Liver (tissue), 9 donors: ENCODE measurements around the gene FAM47C. TPM values are rescaled to one million over a fixed set of nuclear protein-coding genes. Genes with fewer than 3 reads are reported as not detected.

Experiments
- DNase-seq: peaks from one replicate; pipeline ENCODE4 v3.0.0-alpha.2; 2017; ENCODE audit warnings: low spot score
- H3K27ac ChIP-seq, 2 donors: one replicate each; pipeline ENCODE4 v1.7.0; 2013; ENCODE audit warnings: inconsistent platforms in 2 of 2, low read length in 2 of 2, control low read depth in 1 of 2, low read depth in 1 of 2, mild to moderate bottlenecking in 1 of 2
- H3K27me3 ChIP-seq, 4 donors: one replicate each; pipeline versions ENCODE4 v1.6.1 to v1.7.0; 2013; ENCODE audit warnings: low read length in 3 of 4, inconsistent platforms in 1 of 4, mild to moderate bottlenecking in 1 of 4, moderate library complexity in 1 of 4; ENCODE audit not compliant: control insufficient read depth in 4 of 4, insufficient read depth in 4 of 4
- H3K36me3 ChIP-seq, 4 donors: one replicate each; pipeline versions ENCODE4 v1.6.1 to v1.7.0; 2013; ENCODE audit warnings: low read length in 3 of 4, mild to moderate bottlenecking in 3 of 4, low read depth in 1 of 4, moderate library complexity in 1 of 4; ENCODE audit not compliant: control insufficient read depth in 4 of 4, insufficient read depth in 3 of 4
- H3K4me1 ChIP-seq, 4 donors: one replicate each; pipeline versions ENCODE4 v1.6.1 to v1.7.0; 2013; ENCODE audit warnings: low read length in 3 of 4, mild to moderate bottlenecking in 3 of 4, moderate library complexity in 1 of 4; ENCODE audit not compliant: control insufficient read depth in 4 of 4, insufficient read depth in 4 of 4
- H3K4me3 ChIP-seq, 3 donors: one replicate each; pipeline versions ENCODE4 v1.6.1 to v1.7.0; 2013; ENCODE audit warnings: low read length in 3 of 3, control low read depth in 1 of 3, low read depth in 1 of 3, mild to moderate bottlenecking in 1 of 3
- H3K9ac ChIP-seq, 2 donors: one replicate each; pipeline ENCODE4 v1.7.0; 2013; ENCODE audit warnings: low read length in 2 of 2, mild to moderate bottlenecking in 2 of 2, moderate library complexity in 2 of 2, control low read depth in 1 of 2, low read depth in 1 of 2
- H3K9me3 ChIP-seq, 4 donors: one replicate each; pipeline versions ENCODE4 v1.6.1 to v1.7.0; 2013; ENCODE audit warnings: low read length in 3 of 4; ENCODE audit not compliant: control insufficient read depth in 4 of 4
- EGR1 ChIP-seq, 2 donors: IDR thresholded peaks; 2 replicates each; pipeline ENCODE4 v1.6.1; 2016 to 2018; ENCODE audit warnings: antibody characterized with exemption in 2 of 2, low read depth in 2 of 2
- FOXA1 ChIP-seq: IDR thresholded peaks from 2 replicates; pipeline ENCODE4 v1.6.1; 2016; ENCODE audit warnings: antibody characterized with exemption
- FOXA2 ChIP-seq: IDR thresholded peaks from 2 replicates; pipeline ENCODE4 v1.6.1; 2016; ENCODE audit warnings: antibody characterized with exemption
- GABPA ChIP-seq, 2 donors: IDR thresholded peaks in 1 of 2; conservative IDR thresholded peaks in 1 of 2; 2 replicates each; pipeline ENCODE4 v1.6.1; 2016; ENCODE audit warnings: antibody characterized with exemption in 2 of 2, mild to moderate bottlenecking in 1 of 2, moderate library complexity in 1 of 2
- HNF4A ChIP-seq, 2 donors: conservative IDR thresholded peaks; 2 replicates each; pipeline ENCODE4 v1.6.1; 2016; ENCODE audit warnings: antibody characterized with exemption in 2 of 2, mild to moderate bottlenecking in 2 of 2
- HNF4G ChIP-seq: IDR thresholded peaks from 2 replicates; pipeline ENCODE4 v1.6.1; 2016; ENCODE audit warnings: antibody characterized with exemption
- JUND ChIP-seq, 2 donors: IDR thresholded peaks; 2 replicates each; pipeline ENCODE4 v1.6.1; 2016; ENCODE audit warnings: antibody characterized with exemption in 2 of 2
- NR2F2 ChIP-seq: IDR thresholded peaks from 2 replicates; pipeline ENCODE4 v1.6.1; 2016; ENCODE audit warnings: antibody characterized with exemption
- RAD21 ChIP-seq, 2 donors: IDR thresholded peaks; 2 replicates each; pipeline ENCODE4 v1.6.1; 2016; ENCODE audit warnings: antibody characterized with exemption in 2 of 2, mild to moderate bottlenecking in 2 of 2
- RXRA ChIP-seq, 2 donors: IDR thresholded peaks; 2 replicates each; pipeline ENCODE4 v1.6.1; 2017 to 2018; ENCODE audit warnings: antibody characterized with exemption in 2 of 2, mild to moderate bottlenecking in 1 of 2
- SP1 ChIP-seq: IDR thresholded peaks from 2 replicates; pipeline ENCODE4 v1.6.1; 2018; ENCODE audit warnings: antibody characterized with exemption, mild to moderate bottlenecking
- TAF1 ChIP-seq: conservative IDR thresholded peaks from 2 replicates; pipeline ENCODE4 v1.6.1; 2016; ENCODE audit warnings: antibody characterized with exemption, mild to moderate bottlenecking
- YY1 ChIP-seq: IDR thresholded peaks from 2 replicates; pipeline ENCODE4 v1.6.1; 2016; ENCODE audit warnings: antibody characterized with exemption, mild to moderate bottlenecking
- WGBS: extraction: QIAGEN DNeasy Blood & Tissue Kit; methylation state at CpG from one replicate; pipeline ENCODE4 v1.1.7; 2013; 5-methylcytosine and 5-hydroxymethylcytosine counted together
- polyA plus RNA-seq, 2 donors: library from polyadenylated mRNA; stranded (reverse) in 1 of 2; unstranded in 1 of 2; fragments of 200-250 nt in 1 of 2; fragments of >200 nt in 1 of 2; fragmentation: Nextera tagmentation in 1 of 2; extraction: Ambion mirVana in 1 of 2; gene quantifications; one replicate each; pipeline versions ENCODE4 v1.2.1 to v1.2.3, GENCODE V29; 2013 to 2015
- total RNA-seq, 2 donors: library from RNA; depleted of rRNA; stranded (reverse); fragments of >200 nt; gene quantifications; one replicate each; pipeline ENCODE4 v1.2.3, GENCODE V29; 2014
- TF ChIP-seq, protein P1 (sequence below): IDR thresholded peaks from 2 replicates; pipeline ENCODE4 v1.6.1; 2016; ENCODE audit warnings: antibody characterized with exemption, mild to moderate bottlenecking
- TF ChIP-seq, protein P2 (sequence below): IDR thresholded peaks from 2 replicates; pipeline ENCODE4 v1.6.1; 2016; ENCODE audit warnings: antibody characterized with exemption
- TF ChIP-seq, protein P3 (sequence below): IDR thresholded peaks from 2 replicates; pipeline ENCODE4 v1.6.1; 2016; ENCODE audit warnings: antibody characterized with exemption
- TF ChIP-seq, protein P4 (sequence below): fragments of 150-350 bp; IDR thresholded peaks from 2 replicates; pipeline ENCODE4 v1.5.1; 2017; ENCODE audit warnings: improper control_type of control experiment, low read depth, low read length; ENCODE audit not compliant: missing input control
- TF ChIP-seq, protein P5 (sequence below): IDR thresholded peaks from 2 replicates; pipeline ENCODE4 v1.6.1; 2016; ENCODE audit warnings: antibody characterized with exemption
- donor health status: healthy.
- donor health status: healthy.
- donor health status: healthy.
- donor health status: healthy.
- donor health status: healthy.

FAM47C gene
- total and polyA plus RNA-seq, 4 donors, result not detected

DNA sequence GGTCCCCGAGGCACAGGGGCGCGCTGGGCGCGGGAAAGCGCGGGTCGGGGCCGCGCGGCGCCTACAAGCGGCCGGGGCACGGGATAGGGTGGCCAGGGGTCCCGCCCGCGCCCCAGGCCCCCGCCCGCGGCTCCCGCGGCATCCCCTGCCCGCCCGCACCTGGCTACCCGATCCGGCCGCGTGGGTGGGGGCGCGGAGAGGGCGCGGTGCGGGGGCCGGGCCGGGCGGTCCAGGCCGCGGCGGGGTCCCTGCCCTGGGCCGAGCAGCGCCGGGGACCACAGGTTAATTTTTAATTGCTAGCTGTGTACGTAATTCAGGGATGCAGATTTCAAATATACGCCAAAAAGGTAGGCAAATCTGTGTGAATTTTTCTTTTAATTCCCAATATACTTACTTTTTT is 44.3 kb upstream of the FAM47C start:
- Histone ChIP-seq H3K27me3 (no peaks in the 10 kb centered on the region), H3K4me1 (peaks cover 0 to 10% (median 3%) of the 10 kb centered on the region in 4 donors), H3K27ac (peak overlapping the region in 1 of 2 donors; percentile 60), H3K36me3 (no peaks in the 10 kb centered on the region), H3K4me3 (peak overlapping the region in 2 of 3 donors; percentile 30 to 70), H3K9me3 (no peaks in the 10 kb centered on the region), H3K9ac (no peak overlapping the region)
- no peak for DNase-seq
- 5% methylated on average over 38 of the region's 45 CpGs for WGBS
- TF ChIP-seq NR2F2 (no peak), FOXA1 (no peak), FOXA2 (no peak), SP1 (no peak), HNF4A (conservative IDR thresholded peaks at IDR 0.05) (no peak), HNF4G (no peak), TAF1 (no peak), JUND (IDR thresholded peaks at IDR 0.05) (no peak)
- TF ChIP-seq, protein P1, sequence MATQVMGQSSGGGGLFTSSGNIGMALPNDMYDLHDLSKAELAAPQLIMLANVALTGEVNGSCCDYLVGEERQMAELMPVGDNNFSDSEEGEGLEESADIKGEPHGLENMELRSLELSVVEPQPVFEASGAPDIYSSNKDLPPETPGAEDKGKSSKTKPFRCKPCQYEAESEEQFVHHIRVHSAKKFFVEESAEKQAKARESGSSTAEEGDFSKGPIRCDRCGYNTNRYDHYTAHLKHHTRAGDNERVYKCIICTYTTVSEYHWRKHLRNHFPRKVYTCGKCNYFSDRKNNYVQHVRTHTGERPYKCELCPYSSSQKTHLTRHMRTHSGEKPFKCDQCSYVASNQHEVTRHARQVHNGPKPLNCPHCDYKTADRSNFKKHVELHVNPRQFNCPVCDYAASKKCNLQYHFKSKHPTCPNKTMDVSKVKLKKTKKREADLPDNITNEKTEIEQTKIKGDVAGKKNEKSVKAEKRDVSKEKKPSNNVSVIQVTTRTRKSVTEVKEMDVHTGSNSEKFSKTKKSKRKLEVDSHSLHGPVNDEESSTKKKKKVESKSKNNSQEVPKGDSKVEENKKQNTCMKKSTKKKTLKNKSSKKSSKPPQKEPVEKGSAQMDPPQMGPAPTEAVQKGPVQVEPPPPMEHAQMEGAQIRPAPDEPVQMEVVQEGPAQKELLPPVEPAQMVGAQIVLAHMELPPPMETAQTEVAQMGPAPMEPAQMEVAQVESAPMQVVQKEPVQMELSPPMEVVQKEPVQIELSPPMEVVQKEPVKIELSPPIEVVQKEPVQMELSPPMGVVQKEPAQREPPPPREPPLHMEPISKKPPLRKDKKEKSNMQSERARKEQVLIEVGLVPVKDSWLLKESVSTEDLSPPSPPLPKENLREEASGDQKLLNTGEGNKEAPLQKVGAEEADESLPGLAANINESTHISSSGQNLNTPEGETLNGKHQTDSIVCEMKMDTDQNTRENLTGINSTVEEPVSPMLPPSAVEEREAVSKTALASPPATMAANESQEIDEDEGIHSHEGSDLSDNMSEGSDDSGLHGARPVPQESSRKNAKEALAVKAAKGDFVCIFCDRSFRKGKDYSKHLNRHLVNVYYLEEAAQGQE, result no peak
- TF ChIP-seq, protein P2, sequence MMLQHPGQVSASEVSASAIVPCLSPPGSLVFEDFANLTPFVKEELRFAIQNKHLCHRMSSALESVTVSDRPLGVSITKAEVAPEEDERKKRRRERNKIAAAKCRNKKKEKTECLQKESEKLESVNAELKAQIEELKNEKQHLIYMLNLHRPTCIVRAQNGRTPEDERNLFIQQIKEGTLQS, result no peak

DNA sequence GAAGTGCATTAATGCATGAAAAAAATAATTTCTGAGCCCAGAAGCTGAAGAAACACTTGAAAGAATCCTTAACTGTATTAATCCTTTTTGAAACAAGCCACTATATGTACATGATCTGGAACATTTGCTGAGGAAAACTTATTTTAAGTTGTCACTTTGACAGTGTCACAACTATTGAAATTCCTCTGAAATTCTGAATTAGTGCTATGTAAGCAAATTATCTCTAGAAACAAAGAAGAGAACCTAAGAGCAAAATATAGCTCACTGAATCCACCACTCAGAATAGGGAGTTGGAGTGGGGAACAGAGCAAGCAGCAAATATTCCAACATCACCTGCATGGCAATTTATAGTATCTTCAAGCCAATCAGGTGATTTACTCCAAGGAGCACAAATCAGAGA is 34.6 kb upstream of the FAM47C start:
- no peaks in the 10 kb centered on the region for H3K4me1 ChIP-seq
- no peak overlapping the region for H3K27ac ChIP-seq
- DNase-seq, result no peak
- no peak overlapping the region for H3K4me3 ChIP-seq
- no peaks in the 10 kb centered on the region for H3K9me3 ChIP-seq
- H3K27me3 ChIP-seq, result no peaks in the 10 kb centered on the region
- no peak overlapping the region for H3K9ac ChIP-seq
- no peaks in the 10 kb centered on the region for H3K36me3 ChIP-seq
- TF ChIP-seq EGR1 (IDR thresholded peaks at IDR 0.05; ENCODE audit: low read depth in 2 of 2), result no peak
- TF ChIP-seq YY1, result no peak
- no peak for TF ChIP-seq FOXA2
- no peak for TF ChIP-seq HNF4G
- TF ChIP-seq, protein P3, sequence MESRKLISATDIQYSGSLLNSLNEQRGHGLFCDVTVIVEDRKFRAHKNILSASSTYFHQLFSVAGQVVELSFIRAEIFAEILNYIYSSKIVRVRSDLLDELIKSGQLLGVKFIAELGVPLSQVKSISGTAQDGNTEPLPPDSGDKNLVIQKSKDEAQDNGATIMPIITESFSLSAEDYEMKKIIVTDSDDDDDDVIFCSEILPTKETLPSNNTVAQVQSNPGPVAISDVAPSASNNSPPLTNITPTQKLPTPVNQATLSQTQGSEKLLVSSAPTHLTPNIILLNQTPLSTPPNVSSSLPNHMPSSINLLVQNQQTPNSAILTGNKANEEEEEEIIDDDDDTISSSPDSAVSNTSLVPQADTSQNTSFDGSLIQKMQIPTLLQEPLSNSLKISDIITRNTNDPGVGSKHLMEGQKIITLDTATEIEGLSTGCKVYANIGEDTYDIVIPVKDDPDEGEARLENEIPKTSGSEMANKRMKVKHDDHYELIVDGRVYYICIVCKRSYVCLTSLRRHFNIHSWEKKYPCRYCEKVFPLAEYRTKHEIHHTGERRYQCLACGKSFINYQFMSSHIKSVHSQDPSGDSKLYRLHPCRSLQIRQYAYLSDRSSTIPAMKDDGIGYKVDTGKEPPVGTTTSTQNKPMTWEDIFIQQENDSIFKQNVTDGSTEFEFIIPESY, result no peak
- TF ChIP-seq, protein P1, result no peak
- TF ChIP-seq JUND (IDR thresholded peaks at IDR 0.05), result no peak
- no peak for TF ChIP-seq HNF4A (conservative IDR thresholded peaks at IDR 0.05)
- no peak for TF ChIP-seq RAD21 (IDR thresholded peaks at IDR 0.05)
- TF ChIP-seq FOXA1, result no peak
- TF ChIP-seq, protein P4, sequence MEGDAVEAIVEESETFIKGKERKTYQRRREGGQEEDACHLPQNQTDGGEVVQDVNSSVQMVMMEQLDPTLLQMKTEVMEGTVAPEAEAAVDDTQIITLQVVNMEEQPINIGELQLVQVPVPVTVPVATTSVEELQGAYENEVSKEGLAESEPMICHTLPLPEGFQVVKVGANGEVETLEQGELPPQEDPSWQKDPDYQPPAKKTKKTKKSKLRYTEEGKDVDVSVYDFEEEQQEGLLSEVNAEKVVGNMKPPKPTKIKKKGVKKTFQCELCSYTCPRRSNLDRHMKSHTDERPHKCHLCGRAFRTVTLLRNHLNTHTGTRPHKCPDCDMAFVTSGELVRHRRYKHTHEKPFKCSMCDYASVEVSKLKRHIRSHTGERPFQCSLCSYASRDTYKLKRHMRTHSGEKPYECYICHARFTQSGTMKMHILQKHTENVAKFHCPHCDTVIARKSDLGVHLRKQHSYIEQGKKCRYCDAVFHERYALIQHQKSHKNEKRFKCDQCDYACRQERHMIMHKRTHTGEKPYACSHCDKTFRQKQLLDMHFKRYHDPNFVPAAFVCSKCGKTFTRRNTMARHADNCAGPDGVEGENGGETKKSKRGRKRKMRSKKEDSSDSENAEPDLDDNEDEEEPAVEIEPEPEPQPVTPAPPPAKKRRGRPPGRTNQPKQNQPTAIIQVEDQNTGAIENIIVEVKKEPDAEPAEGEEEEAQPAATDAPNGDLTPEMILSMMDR, result no peak
- TF ChIP-seq, protein P2, result no peak
- TF ChIP-seq SP1, result no peak
- TF ChIP-seq GABPA (IDR thresholded peaks at IDR 0.05 in 1 of 2, conservative IDR thresholded peaks at IDR 0.05 in 1 of 2), result no peak
- no peak for TF ChIP-seq RXRA (IDR thresholded peaks at IDR 0.05)
- no peak for TF ChIP-seq TAF1
- TF ChIP-seq, protein P5, sequence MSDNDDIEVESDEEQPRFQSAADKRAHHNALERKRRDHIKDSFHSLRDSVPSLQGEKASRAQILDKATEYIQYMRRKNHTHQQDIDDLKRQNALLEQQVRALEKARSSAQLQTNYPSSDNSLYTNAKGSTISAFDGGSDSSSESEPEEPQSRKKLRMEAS, result no peak
- TF ChIP-seq NR2F2, result no peak
